Natural killer cell treated with Interleukin-12 subunit alpha and Interleukin-12 subunit beta and Interleukin-15 and Interleukin-18, amount 100 ng/mL, for 72 hours (primary cell): ENCODE data around the gene SLC4A11. TPM values are rescaled to one million over a fixed set of nuclear protein-coding genes. Genes with fewer than 3 reads are reported as not detected.

ENCODE experiments used
- ATAC-seq, 2 donors: fragments of 150-1000 bp; cut with Tn5 transposase in 1 of 2; sonication (Bioruptor Pico), chemical (Tn5 transposase) in 1 of 2; 2 replicates each; pipeline ENCODE4 v1.10.0; 2021
- DNase-seq: peaks from one replicate; pipeline ENCODE4 v3.0.0; 2022; ENCODE audit warnings: low spot score
- H3K27ac Mint-ChIP-seq, 2 donors: 1 replicate in 1 of 2; 2 replicates in 1 of 2; pipeline ENCODE4 v1.8.0; 2022; ENCODE audit warnings: mixed read lengths in 2 of 2, mild to moderate bottlenecking in 1 of 2, moderate library complexity in 1 of 2
- H3K27me3 Mint-ChIP-seq, 2 donors: 1 replicate in 1 of 2; 2 replicates in 1 of 2; pipeline ENCODE4 v1.8.0; 2022; ENCODE audit warnings: mixed read lengths in 2 of 2
- H3K36me3 Mint-ChIP-seq: one replicate; pipeline ENCODE4 v1.8.0; 2022; ENCODE audit warnings: mixed read lengths
- H3K4me1 Mint-ChIP-seq, 2 donors: 1 replicate in 1 of 2; 2 replicates in 1 of 2; pipeline ENCODE4 v1.8.0; 2022; ENCODE audit warnings: low read depth in 2 of 2, mixed read lengths in 2 of 2, mild to moderate bottlenecking in 1 of 2
- H3K4me3 Mint-ChIP-seq: one replicate; pipeline ENCODE4 v1.8.0; 2022; ENCODE audit warnings: mixed read lengths
- H3K9me3 Mint-ChIP-seq: 2 replicates; pipeline ENCODE4 v1.8.0; 2022; ENCODE audit warnings: mixed read lengths
- total RNA-seq, 2 donors: library from RNA; stranded (reverse); gene quantifications; one replicate each; pipeline ENCODE4 v1.2.3, GENCODE V29; 2022

SLC4A11 gene
- total RNA-seq: 1 to 10 TPM in 1 of 2 donors, under 1 TPM in 1; 0.36 to 1.9 TPM

GRCh38 chr20:3239026-3239866, at the start of gene SLC4A11:
TSS of gene SLC4A11 (minus strand) at chr20:3239190. CDS start at chr20:3239137, 53 bp downstream.
- ATAC-seq: peak; percentile 71 to 78
- H3K9me3 Mint-ChIP-seq: no peaks in the 10 kb centered on the region
- peaks cover 27 to 32% of the 10 kb centered on the region in 2 donors for H3K27me3 Mint-ChIP-seq
- peak; percentile 70 for DNase-seq
- H3K4me3 Mint-ChIP-seq: peak within 1 kb of the TSS; percentile 81
- H3K4me1 Mint-ChIP-seq: peaks cover 7% of the 10 kb centered on the region in 2 donors
- no peaks in the 10 kb centered on the region for H3K36me3 Mint-ChIP-seq
- H3K27ac Mint-ChIP-seq: no peak within 1 kb of the TSS

DNA sequence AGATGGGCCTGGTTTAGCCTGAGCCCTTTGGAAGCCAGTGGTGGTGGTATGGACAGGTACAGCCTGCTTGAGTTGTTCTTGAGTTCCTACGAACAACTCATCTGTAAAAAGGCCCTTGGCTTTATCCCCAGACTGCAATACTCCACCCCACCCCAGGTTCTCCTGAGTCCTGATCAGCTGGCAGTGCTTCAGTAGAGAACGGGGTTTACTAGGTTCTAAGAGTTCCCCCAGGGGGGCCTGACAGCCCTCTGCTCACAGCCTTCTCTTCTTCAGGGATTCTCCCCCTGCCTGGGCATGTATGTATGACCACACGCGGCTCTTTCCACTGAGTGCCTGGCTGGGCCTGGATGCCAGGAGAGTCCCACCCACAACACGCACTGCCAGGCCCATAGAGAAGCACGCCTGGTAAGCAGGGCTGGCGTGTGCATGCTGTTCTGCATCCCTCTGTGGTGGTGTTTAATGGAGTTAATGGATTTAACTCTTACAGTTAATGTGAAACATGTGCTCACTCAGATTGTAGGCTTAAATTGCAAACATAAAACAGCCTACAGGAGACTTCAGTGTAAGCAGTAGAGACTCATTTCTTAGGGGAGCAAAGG, 44.3 kb upstream of the SLC4A11 start:
- DNase-seq: no peak
- no peaks in the 10 kb centered on the region for H3K27me3 Mint-ChIP-seq
- H3K9me3 Mint-ChIP-seq: no peaks in the 10 kb centered on the region
- no peak for ATAC-seq
- no peak overlapping the region for H3K27ac Mint-ChIP-seq
- H3K36me3 Mint-ChIP-seq: no peaks in the 10 kb centered on the region
- H3K4me3 Mint-ChIP-seq: no peak overlapping the region
- H3K4me1 Mint-ChIP-seq: no peaks in the 10 kb centered on the region

GRCh38 chr20:3282271-3283221, 43.6 kb upstream of the SLC4A11 start:
- Mint-ChIP-seq H3K9me3 (no peaks in the 10 kb centered on the region), H3K27ac (no peak overlapping the region), H3K4me3 (no peak overlapping the region)

DNA sequence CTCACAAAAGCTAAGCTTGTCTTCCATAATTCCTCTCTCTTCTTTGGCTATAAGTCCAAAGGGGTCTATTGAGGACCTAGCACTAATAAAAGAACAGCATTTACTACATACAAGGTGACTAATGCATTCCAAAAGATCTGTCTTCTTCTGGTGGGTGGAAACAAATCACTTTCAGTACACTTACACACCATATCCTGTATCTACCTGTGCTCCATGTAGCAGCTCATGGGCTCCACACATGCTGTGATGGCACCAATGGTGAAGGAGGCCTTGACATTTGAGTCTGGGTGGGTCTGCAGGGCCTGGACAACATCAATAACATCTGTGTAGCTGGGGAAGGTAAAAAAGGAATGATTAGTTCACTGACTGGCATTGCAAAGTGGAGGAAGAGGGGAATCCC, 42.4 kb upstream of the SLC4A11 start:
- ATAC-seq: no peak
- no peaks in the 10 kb centered on the region for H3K9me3 Mint-ChIP-seq

More at GRCh38 chr20:3282271-3283221, 43.6 kb upstream of the SLC4A11 start:
- no peaks in the 10 kb centered on the region for H3K4me1 Mint-ChIP-seq
- no peaks in the 10 kb centered on the region for H3K36me3 Mint-ChIP-seq
- DNase-seq: no peak
- no peaks in the 10 kb centered on the region for H3K27me3 Mint-ChIP-seq
- no peak for ATAC-seq

GRCh38 chr20:3279761-3280160, 40.8 kb upstream of the SLC4A11 start:
- Mint-ChIP-seq H3K27ac (no peak overlapping the region), H3K36me3 (no peaks in the 10 kb centered on the region), H3K27me3 (no peaks in the 10 kb centered on the region), H3K4me3 (no peak overlapping the region), H3K4me1 (no peaks in the 10 kb centered on the region), H3K9me3 (no peaks in the 10 kb centered on the region)
- no peak for DNase-seq
- ATAC-seq: no peak

More for the DNA sequence above, 42.4 kb upstream of the SLC4A11 start:
- Mint-ChIP-seq H3K4me1 (no peaks in the 10 kb centered on the region), H3K27me3 (no peaks in the 10 kb centered on the region), H3K4me3 (no peak overlapping the region), H3K27ac (no peak overlapping the region), H3K36me3 (no peaks in the 10 kb centered on the region)
- DNase-seq: no peak

- ATAC-seq (no peak), DNase-seq (no peak)
- Mint-ChIP-seq H3K36me3 (no peaks in the 10 kb centered on the region), H3K4me3 (no peak overlapping the region), H3K4me1 (no peaks in the 10 kb centered on the region), H3K27ac (no peak overlapping the region), H3K9me3 (no peaks in the 10 kb centered on the region), H3K27me3 (no peaks in the 10 kb centered on the region)
Measured at GRCh38 chr20:3277686-3278465, 38.9 kb upstream of the SLC4A11 start.

DNA sequence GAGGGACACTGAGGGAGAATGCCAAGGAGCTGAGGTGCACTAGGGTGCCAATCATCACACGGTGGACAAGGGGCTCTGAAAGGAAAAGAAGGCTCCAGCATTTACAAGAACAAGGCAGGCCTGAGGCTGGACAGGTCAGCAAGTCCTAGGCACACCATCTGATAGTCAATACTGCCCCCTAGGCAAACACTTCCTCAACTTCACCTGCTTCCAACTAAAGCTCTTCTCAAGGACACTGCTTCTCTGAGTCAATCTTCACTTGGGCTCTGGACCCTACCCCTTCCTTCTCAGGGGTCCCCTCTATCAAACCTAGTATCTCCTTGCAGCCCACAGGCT, 37.7 kb upstream of the SLC4A11 start:
- no peak for DNase-seq
- Mint-ChIP-seq H3K9me3 (no peaks in the 10 kb centered on the region), H3K4me3 (no peak overlapping the region), H3K36me3 (no peaks in the 10 kb centered on the region), H3K27ac (peak overlapping the region in 1 of 2 donors; percentile 5), H3K4me1 (no peaks in the 10 kb centered on the region), H3K27me3 (no peaks in the 10 kb centered on the region)
- peak in 1 of 2 donors; percentile 62 for ATAC-seq

- Mint-ChIP-seq H3K4me3 (no peak overlapping the region), H3K9me3 (no peaks in the 10 kb centered on the region), H3K27me3 (no peaks in the 10 kb centered on the region), H3K27ac (no peak overlapping the region), H3K36me3 (no peaks in the 10 kb centered on the region), H3K4me1 (no peaks in the 10 kb centered on the region)
- DNase-seq (no peak), ATAC-seq (no peak)
Measured at GRCh38 chr20:3275966-3276679, 37.1 kb upstream of the SLC4A11 start.

DNA sequence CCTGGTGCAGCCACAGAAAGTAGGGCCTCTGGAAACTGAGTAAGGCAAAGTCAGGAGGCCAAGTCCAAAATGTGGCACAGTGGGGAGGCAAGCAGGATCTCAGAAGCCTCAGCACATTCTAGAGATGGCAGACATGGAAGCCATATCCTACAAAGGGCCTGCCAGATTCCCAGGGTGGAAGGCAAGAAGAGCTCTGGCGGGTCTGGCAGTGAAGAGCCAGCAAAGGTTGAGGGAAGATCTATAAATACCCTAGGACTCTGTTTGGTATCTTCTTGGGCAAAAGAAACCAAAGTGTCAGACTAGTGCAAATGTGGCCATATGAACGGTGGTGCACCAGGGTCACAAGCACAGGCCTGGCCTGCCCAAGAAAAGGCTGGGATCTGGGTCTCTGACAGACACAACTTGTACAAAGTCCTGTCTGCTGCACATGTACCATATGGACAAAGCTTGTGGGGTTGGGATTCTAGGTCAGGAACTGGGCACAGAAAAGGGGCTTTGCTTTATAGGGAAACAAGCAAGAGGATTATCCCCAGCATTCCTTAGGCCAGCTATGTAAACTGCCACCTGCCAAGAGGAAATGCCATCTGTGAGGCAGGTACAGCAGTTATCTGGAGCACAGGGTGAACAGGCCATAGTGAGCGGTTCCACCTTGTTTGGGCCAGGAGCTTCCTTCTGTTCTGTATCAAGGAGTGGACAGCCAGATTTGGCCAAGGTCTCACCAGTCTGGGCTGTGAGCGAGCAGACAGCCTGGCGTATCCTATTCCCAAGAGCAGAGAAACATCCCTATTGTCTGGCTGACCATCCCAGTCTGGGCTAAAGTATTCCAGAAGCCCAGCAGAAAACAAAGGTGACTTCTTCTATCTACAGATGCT, 36.3 kb upstream of the SLC4A11 start:
- DNase-seq: no peak
- Mint-ChIP-seq H3K36me3 (no peaks in the 10 kb centered on the region), H3K27ac (no peak overlapping the region), H3K4me1 (no peaks in the 10 kb centered on the region), H3K4me3 (no peak overlapping the region), H3K9me3 (no peaks in the 10 kb centered on the region), H3K27me3 (no peaks in the 10 kb centered on the region)
- no peak for ATAC-seq

- no peak overlapping the region for H3K4me3 Mint-ChIP-seq
- no peaks in the 10 kb centered on the region for H3K27me3 Mint-ChIP-seq
- no peak overlapping the region for H3K27ac Mint-ChIP-seq
Measured at GRCh38 chr20:3273371-3273770, 34.4 kb upstream of the SLC4A11 start.

DNA sequence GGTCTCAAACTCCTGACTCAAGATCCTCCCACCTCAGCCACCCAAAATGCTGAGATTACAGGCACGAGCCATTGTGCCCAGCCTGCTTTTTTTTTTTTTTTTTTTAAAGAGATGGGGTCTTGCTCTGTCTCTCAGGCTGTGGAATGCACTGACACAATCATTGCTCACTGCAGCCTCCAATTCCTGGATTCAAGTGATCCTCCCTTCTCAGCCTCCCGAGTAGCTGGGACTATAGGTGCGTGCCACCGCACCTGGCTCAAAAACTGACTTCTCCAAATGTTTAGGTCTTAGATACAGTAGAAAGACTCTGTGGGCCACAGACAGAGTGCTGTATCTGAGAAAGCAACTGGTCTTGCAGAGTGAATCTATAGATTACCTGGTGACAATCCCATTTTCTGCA, 31.1 kb upstream of the SLC4A11 start:
- H3K4me1 Mint-ChIP-seq: no peaks in the 10 kb centered on the region
- H3K36me3 Mint-ChIP-seq: no peaks in the 10 kb centered on the region
- no peak for DNase-seq
- H3K4me3 Mint-ChIP-seq: no peak overlapping the region
- ATAC-seq: no peak
- no peaks in the 10 kb centered on the region for H3K9me3 Mint-ChIP-seq
- no peaks in the 10 kb centered on the region for H3K27me3 Mint-ChIP-seq
- H3K27ac Mint-ChIP-seq: no peak overlapping the region

More at GRCh38 chr20:3273371-3273770, 34.4 kb upstream of the SLC4A11 start:
- ATAC-seq: no peak
- Mint-ChIP-seq H3K9me3 (no peaks in the 10 kb centered on the region), H3K4me1 (no peaks in the 10 kb centered on the region), H3K36me3 (no peaks in the 10 kb centered on the region)
- DNase-seq: no peak

- no peaks in the 10 kb centered on the region for H3K27me3 Mint-ChIP-seq
- ATAC-seq: no peak
- no peak overlapping the region for H3K27ac Mint-ChIP-seq
- H3K9me3 Mint-ChIP-seq: no peaks in the 10 kb centered on the region
- no peak overlapping the region for H3K4me3 Mint-ChIP-seq
- no peaks in the 10 kb centered on the region for H3K4me1 Mint-ChIP-seq
- no peak for DNase-seq
- H3K36me3 Mint-ChIP-seq: no peaks in the 10 kb centered on the region
Measured at GRCh38 chr20:3262566-3262965, 23.6 kb upstream of the SLC4A11 start.
